Subcutaneous abdominal adipose tissue (tissue), 5 donors: ENCODE results near the gene PTPRG.

Source experiments
- H3K27ac ChIP-seq: one replicate; pipeline ENCODE4 v1.7.0; 2013; ENCODE audit warnings: low read depth, mild to moderate bottlenecking, inconsistent platforms, low read length, moderate library complexity
- H3K27me3 ChIP-seq, 5 donors: one replicate each; pipeline ENCODE4 v1.7.0; 2013; ENCODE audit warnings: low read length in 5 of 5, inconsistent platforms in 1 of 5; ENCODE audit not compliant: control insufficient read depth in 5 of 5, insufficient read depth in 4 of 5
- H3K36me3 ChIP-seq, 5 donors: one replicate each; pipeline ENCODE4 v1.7.0; 2013; ENCODE audit warnings: low read length in 5 of 5; ENCODE audit not compliant: control insufficient read depth in 5 of 5, insufficient read depth in 5 of 5
- H3K4me1 ChIP-seq, 5 donors: one replicate each; pipeline ENCODE4 v1.7.0; 2013; ENCODE audit warnings: low read length in 5 of 5, mild to moderate bottlenecking in 3 of 5, moderate library complexity in 1 of 5; ENCODE audit not compliant: control insufficient read depth in 5 of 5, insufficient read depth in 5 of 5
- H3K4me3 ChIP-seq, 5 donors: one replicate each; pipeline ENCODE4 v1.7.0; 2013; ENCODE audit warnings: low read length in 5 of 5, low read depth in 1 of 5
- H3K9ac ChIP-seq, 5 donors: one replicate each; pipeline ENCODE4 v1.7.0; 2013; ENCODE audit warnings: low read length in 5 of 5, mild to moderate bottlenecking in 4 of 5, moderate library complexity in 3 of 5
- H3K9me3 ChIP-seq, 5 donors: one replicate each; pipeline ENCODE4 v1.7.0; 2013; ENCODE audit warnings: low read length in 5 of 5; ENCODE audit not compliant: control insufficient read depth in 5 of 5
- donor health status: healthy.
- donor health status: healthy.
- donor health status: healthy.
- donor health status: healthy.
- donor health status: healthy.

The PTPRG gene

GRCh38 chr3:61865466-61866152 lies 304.2 kb downstream of the PTPRG start:
- Histone ChIP-seq H3K4me1 (peaks cover 0 to 5% (median 0%) of the 10 kb centered on the region in 5 donors), H3K27me3 (no peaks in the 10 kb centered on the region), H3K27ac (no peak overlapping the region)

GRCh38 chr3:61866153-61866542 lies 304.8 kb downstream of the PTPRG start:
- H3K27ac ChIP-seq: no peak overlapping the region
- no peaks in the 10 kb centered on the region for H3K9me3 ChIP-seq
- peaks cover 0 to 5% (median 0%) of the 10 kb centered on the region in 5 donors for H3K4me1 ChIP-seq
- no peak overlapping the region for H3K4me3 ChIP-seq
- no peaks in the 10 kb centered on the region for H3K36me3 ChIP-seq
- no peak overlapping the region for H3K9ac ChIP-seq
- no peaks in the 10 kb centered on the region for H3K27me3 ChIP-seq

More at GRCh38 chr3:61865466-61866152, 304.2 kb downstream of the PTPRG start:
- Histone ChIP-seq H3K4me3 (no peak overlapping the region), H3K9ac (no peak overlapping the region), H3K36me3 (no peaks in the 10 kb centered on the region), H3K9me3 (no peaks in the 10 kb centered on the region)

GRCh38 chr3:61866961-61867461 lies 305.6 kb downstream of the PTPRG start:
- Histone ChIP-seq H3K36me3 (no peaks in the 10 kb centered on the region), H3K27ac (no peak overlapping the region), H3K4me1 (peaks cover 0 to 12% (median 0%) of the 10 kb centered on the region in 5 donors)

GRCh38 chr3:61868499-61868898 lies 307.1 kb downstream of the PTPRG start:
- H3K36me3 ChIP-seq: no peaks in the 10 kb centered on the region
- H3K27ac ChIP-seq: no peak overlapping the region
- no peak overlapping the region for H3K9ac ChIP-seq
- no peaks in the 10 kb centered on the region for H3K9me3 ChIP-seq
- H3K4me1 ChIP-seq: peaks cover 0 to 17% (median 7%) of the 10 kb centered on the region in 5 donors
- no peaks in the 10 kb centered on the region for H3K27me3 ChIP-seq
- H3K4me3 ChIP-seq: no peak overlapping the region

More at GRCh38 chr3:61866961-61867461, 305.6 kb downstream of the PTPRG start:
- no peaks in the 10 kb centered on the region for H3K27me3 ChIP-seq
- no peak overlapping the region for H3K9ac ChIP-seq
- H3K9me3 ChIP-seq: no peaks in the 10 kb centered on the region
- H3K4me3 ChIP-seq: no peak overlapping the region

- Histone ChIP-seq H3K4me1 (peaks cover 0 to 21% (median 8%) of the 10 kb centered on the region in 5 donors), H3K36me3 (no peaks in the 10 kb centered on the region), H3K9ac (no peak overlapping the region), H3K27me3 (no peaks in the 10 kb centered on the region), H3K27ac (no peak overlapping the region), H3K4me3 (no peak overlapping the region), H3K9me3 (no peaks in the 10 kb centered on the region)
These were observed 308.0 kb downstream of the PTPRG start for GRCh38 chr3:61869371-61869770.

GRCh38 chr3:61871644-61872043 lies 310.3 kb downstream of the PTPRG start:
- Histone ChIP-seq H3K9me3 (no peaks in the 10 kb centered on the region), H3K9ac (no peak overlapping the region), H3K4me3 (no peak overlapping the region), H3K36me3 (no peaks in the 10 kb centered on the region), H3K4me1 (peaks cover 0 to 35% (median 14%) of the 10 kb centered on the region in 5 donors), H3K27ac (no peak overlapping the region), H3K27me3 (no peaks in the 10 kb centered on the region)

GRCh38 chr3:61872077-61872706 lies 310.8 kb downstream of the PTPRG start:
- Histone ChIP-seq H3K9me3 (no peaks in the 10 kb centered on the region), H3K4me1 (peaks cover 0 to 39% (median 17%) of the 10 kb centered on the region in 5 donors), H3K4me3 (no peak overlapping the region), H3K36me3 (no peaks in the 10 kb centered on the region), H3K27me3 (no peaks in the 10 kb centered on the region), H3K9ac (no peak overlapping the region), H3K27ac (no peak overlapping the region)

- Histone ChIP-seq H3K27me3 (no peaks in the 10 kb centered on the region), H3K4me1 (peaks cover 0 to 45% (median 23%) of the 10 kb centered on the region in 5 donors), H3K9me3 (no peaks in the 10 kb centered on the region), H3K9ac (no peak overlapping the region), H3K27ac (no peak overlapping the region), H3K4me3 (no peak overlapping the region), H3K36me3 (no peaks in the 10 kb centered on the region)
These were observed 313.9 kb downstream of the PTPRG start for GRCh38 chr3:61875046-61875844.

GRCh38 chr3:61875976-61876671 lies 314.8 kb downstream of the PTPRG start:
- no peak overlapping the region for H3K9ac ChIP-seq
- H3K27me3 ChIP-seq: no peaks in the 10 kb centered on the region
- peaks cover 0 to 45% (median 23%) of the 10 kb centered on the region in 5 donors for H3K4me1 ChIP-seq
- H3K27ac ChIP-seq: no peak overlapping the region
- no peaks in the 10 kb centered on the region for H3K9me3 ChIP-seq
- no peak overlapping the region for H3K4me3 ChIP-seq
- no peaks in the 10 kb centered on the region for H3K36me3 ChIP-seq
